GM18951 (cell line): ENCODE results near the gene SDS.

Experiments
- POLR2A ChIP-seq: IDR thresholded peaks from 4 replicates; pipeline ENCODE4 v1.6.1; 2011; ENCODE audit warnings: mild to moderate bottlenecking; ENCODE audit not compliant: insufficient read length, insufficient read depth; ENCODE audit errors: extremely low read depth
- in situ Hi-C: fragments of 300-500 bp; cut with MboI; formaldehyde crosslinking; loops from one replicate; pipeline ENCODE4 v1.12.0; 2022; ENCODE audit warnings: low sequenced_read_pairs, mixed read lengths, inconsistent platforms; ENCODE audit not compliant: unreplicated experiment

The SDS gene

GRCh38 chr12:113400362-113400761, 3.3 kb downstream of the SDS start:
- no peak for TF ChIP-seq POLR2A
- in situ Hi-C loops, result no loop called here

GRCh38 chr12:113399490-113399889, 4.2 kb downstream of the SDS start:
- in situ Hi-C loops, result no loop called here
- no peak for TF ChIP-seq POLR2A

- in situ Hi-C loops, result no loop called here
- TF ChIP-seq POLR2A, result no peak
Observed at GRCh38 chr12:113398346-113399290, 5.1 kb downstream of the SDS start.

- TF ChIP-seq POLR2A, result no peak
- in situ Hi-C loops, result no loop called here
Observed at GRCh38 chr12:113397497-113398197, 6.0 kb downstream of the SDS start.

- in situ Hi-C loops, result no loop called here
- TF ChIP-seq POLR2A, result no peak
Observed at GRCh38 chr12:113396828-113397496, 6.7 kb downstream of the SDS start.

GRCh38 chr12:113396200-113396599, 7.5 kb downstream of the SDS start:
- no peak for TF ChIP-seq POLR2A
- in situ Hi-C loops, result no loop called here

- in situ Hi-C loops, result no loop called here
- no peak for TF ChIP-seq POLR2A
Observed at GRCh38 chr12:113395119-113395518, 8.6 kb downstream of the SDS start.

GRCh38 chr12:113393749-113394148, 9.9 kb downstream of the SDS start:
- in situ Hi-C loops, result no loop called here
- TF ChIP-seq POLR2A, result no peak

- no peak for TF ChIP-seq POLR2A
- in situ Hi-C loops, result no loop called here
Observed at GRCh38 chr12:113392988-113393579, 10.6 kb downstream of the SDS start.

GRCh38 chr12:113392520-113392919, 11.2 kb downstream of the SDS start:
- in situ Hi-C loops, result no loop called here
- no peak for TF ChIP-seq POLR2A

- in situ Hi-C loops, result no loop called here
- no peak for TF ChIP-seq POLR2A
Observed at GRCh38 chr12:113391650-113392337, 11.9 kb downstream of the SDS start.

- in situ Hi-C loops, result no loop called here
- TF ChIP-seq POLR2A, result no peak
Observed at GRCh38 chr12:113391145-113391544, 12.5 kb downstream of the SDS start.
